Psoas muscle (tissue), 8 donors: ENCODE data around the gene LUZP2. TPM values are rescaled to one million over a fixed set of nuclear protein-coding genes. Genes with fewer than 3 reads are reported as not detected.

ENCODE experiments used
- ATAC-seq, 4 donors: fragments of 200-7000 bp; cut with Tn5 transposase; one replicate each; pipeline ENCODE4 v1.9.1; 2020; ENCODE audit warnings: moderate library complexity in 3 of 4, mild to moderate bottlenecking in 2 of 4
- DNase-seq, 2 donors: peaks; one replicate each; pipeline ENCODE4 v3.0.0-alpha.2; 2020
- H3K27ac ChIP-seq: fragments of 200-600 bp; one replicate; pipeline ENCODE4 v1.8.0; 2022
- H3K27me3 ChIP-seq, 3 donors: fragments of 200-600 bp in 1 of 3; one replicate each; pipeline versions ENCODE4 v1.6.1 to v1.8.0; 2013 to 2022; ENCODE audit warnings: low read length in 2 of 3, mild to moderate bottlenecking in 2 of 3, moderate library complexity in 1 of 3; ENCODE audit not compliant: insufficient read depth in 3 of 3
- H3K36me3 ChIP-seq, 2 donors: fragments of 200-600 bp in 1 of 2; one replicate each; pipeline versions ENCODE4 v1.6.1 to v1.8.0; 2013 to 2022; ENCODE audit warnings: low read depth in 1 of 2, mild to moderate bottlenecking in 1 of 2, moderate library complexity in 1 of 2; ENCODE audit not compliant: insufficient read depth in 1 of 2
- H3K4me1 ChIP-seq: fragments of 200-600 bp; one replicate; pipeline ENCODE4 v1.8.0; 2022
- H3K4me3 ChIP-seq: fragments of 200-600 bp; one replicate; pipeline ENCODE4 v1.8.0; 2022; ENCODE audit warnings: mild to moderate bottlenecking
- H3K9me3 ChIP-seq: fragments of 200-600 bp; one replicate; pipeline ENCODE4 v1.8.0; 2022
- CTCF ChIP-seq: fragments of 200-600 bp; IDR thresholded peaks from one replicate; pipeline ENCODE4 v1.8.0; 2022; ENCODE audit warnings: antibody characterized with exemption
- WGBS, 3 donors: extraction: QIAGEN DNeasy Blood & Tissue Kit; methylation state at CpG; one replicate each; pipeline versions ENCODE4 v1.1.6 to v1.1.7; 2013; 5-methylcytosine and 5-hydroxymethylcytosine counted together
- intact Hi-C, 2 donors: fragments of 100-400 bp; cut with DNase I; formaldehyde crosslinking; loops; one replicate each; pipeline versions ENCODE4 v1.11.0 to v1.14.2; 2022
- polyA plus RNA-seq, 3 donors: library from polyadenylated mRNA; stranded (reverse); fragments of 200-250 nt; gene quantifications; one replicate each; pipeline ENCODE4 v1.2.3, GENCODE V29; 2013
- total RNA-seq, 4 donors: library from RNA; stranded (reverse); fragmentation: NEBNext Ultra II Directional in 2 of 4; extraction: Animal tissue kit (Norgen Biotek cat#: 25700) in 2 of 4; gene quantifications; one replicate each; pipeline versions ENCODE4 v1.2.1 to v1.2.4, GENCODE V29; 2021 to 2023
- donor health status: healthy with polysubstance abuse.
- donor health status: DM: no; HTN: no; CAD: no; lungs with moderate emphysema.
- donor health status: Bipolar disorder and iron deficiency.
- donor health status: healthy.
- donor health status: DM: yes; HTN: yes; CAD: no.
- donor health status: DM: no; HTN: no; CAD: no.
- donor health status: DM: no; HTN: no; CAD: no.
- donor health status: DM: yes; HTN: yes; CAD: no.

Gene LUZP2
- total and polyA plus RNA-seq, 7 donors: 0.01 TPM; not detected in 5

GRCh38 chr11:24779791-24780190 is 282.9 kb downstream of the LUZP2 start:
- WGBS, 3 donors: 33 to 42% (median 35%) methylated on average over 2 of the region's 2 CpGs

GRCh38 chr11:24781288-24781687 is 284.4 kb downstream of the LUZP2 start:
- Histone ChIP-seq H3K36me3 (no peaks in the 10 kb centered on the region), H3K4me3 (no peak overlapping the region), H3K27me3 (no peaks in the 10 kb centered on the region), H3K27ac (no peak overlapping the region), H3K4me1 (no peaks in the 10 kb centered on the region), H3K9me3 (no peaks in the 10 kb centered on the region)
- intact Hi-C loops: no loop called here
- no peak for TF ChIP-seq CTCF
- DNase-seq (no peak), ATAC-seq (no peak)

More at GRCh38 chr11:24779791-24780190, 282.9 kb downstream of the LUZP2 start:
- Histone ChIP-seq H3K9me3 (no peaks in the 10 kb centered on the region), H3K27me3 (no peaks in the 10 kb centered on the region), H3K27ac (no peak overlapping the region), H3K4me1 (no peaks in the 10 kb centered on the region), H3K36me3 (no peaks in the 10 kb centered on the region), H3K4me3 (no peak overlapping the region)
- ATAC-seq (no peak), DNase-seq (no peak)
- no peak for TF ChIP-seq CTCF
- intact Hi-C loops: no loop called here

GRCh38 chr11:24793479-24793878 is 296.6 kb downstream of the LUZP2 start:
- no peaks in the 10 kb centered on the region for H3K9me3 ChIP-seq
- no peak overlapping the region for H3K4me3 ChIP-seq
- peaks cover 0 to 2% (median 0%) of the 10 kb centered on the region in 3 donors for H3K27me3 ChIP-seq
- H3K36me3 ChIP-seq: no peaks in the 10 kb centered on the region
- TF ChIP-seq CTCF: no peak
- WGBS, 3 donors: 52 to 62% (median 53%) methylated on average over 2 of the region's 2 CpGs
- H3K4me1 ChIP-seq: no peaks in the 10 kb centered on the region
- DNase-seq (no peak), ATAC-seq (no peak)
- no peak overlapping the region for H3K27ac ChIP-seq
- intact Hi-C loops: no loop called here

GRCh38 chr11:24794064-24794463 is 297.2 kb downstream of the LUZP2 start:
- 85 to 100% (median 94%) methylated on average over 1 of the region's 1 CpG for WGBS, 3 donors
- no peaks in the 10 kb centered on the region for H3K36me3 ChIP-seq
- no peak for DNase-seq
- no peak overlapping the region for H3K4me3 ChIP-seq
- TF ChIP-seq CTCF: no peak
- peaks cover 0 to 2% (median 0%) of the 10 kb centered on the region in 3 donors for H3K27me3 ChIP-seq
- no peaks in the 10 kb centered on the region for H3K4me1 ChIP-seq
- no peak overlapping the region for H3K27ac ChIP-seq
- intact Hi-C loops: no loop called here
- no peak for ATAC-seq
- no peaks in the 10 kb centered on the region for H3K9me3 ChIP-seq

GRCh38 chr11:24805671-24806070 is 308.8 kb downstream of the LUZP2 start:
- intact Hi-C loops: no loop called here
- no peaks in the 10 kb centered on the region for H3K9me3 ChIP-seq
- WGBS, 3 donors: 45 to 51% (median 49%) methylated on average over 2 of the region's 2 CpGs
- no peaks in the 10 kb centered on the region for H3K36me3 ChIP-seq
- H3K4me3 ChIP-seq: no peak overlapping the region
- H3K27ac ChIP-seq: no peak overlapping the region
- ATAC-seq (no peak), DNase-seq (no peak)
- no peak for TF ChIP-seq CTCF
- H3K4me1 ChIP-seq: no peaks in the 10 kb centered on the region
- H3K27me3 ChIP-seq: no peaks in the 10 kb centered on the region
